ENCODE measurements around the gene VAV2.
"Not testable (repeated sequence)": the region's sequence is repeated elsewhere in the genome, so short reads cannot be mapped to it uniquely, and the experiment has no call there.

VAV2 gene

GRCh38 chr9:133996531-133997520 is 4.7 kb upstream of the VAV2 start:
- DNase-seq, result no peak

- no peak for DNase-seq
Observed at GRCh38 chr9:133995012-133995896, 3.1 kb upstream of the VAV2 start.

GRCh38 chr9:133994353-133995011 is 2.4 kb upstream of the VAV2 start:
- peak in 54 of 58 donors; percentile 17 to 82 (median 61) for DNase-seq

GRCh38 chr9:133993635-133994253 is 1.6 kb upstream of the VAV2 start:
- no peak for DNase-seq

GRCh38 chr9:133992780-133993634 is 883 bp upstream of the VAV2 start:
- DNase-seq, result peak in 39 of 58 donors; percentile 20 to 77 (median 57)

GRCh38 chr9:133991214-133991921 is 756 bp downstream of the VAV2 start:
- no peak for DNase-seq

GRCh38 chr9:133990366-133991213 is 1.5 kb downstream of the VAV2 start:
- DNase-seq, result peak in 4 of 58 donors; percentile 15 to 42 (median 28)

GRCh38 chr9:133989625-133990365 is 2.3 kb downstream of the VAV2 start:
- no peak for DNase-seq

GRCh38 chr9:133988771-133989170 is 3.4 kb downstream of the VAV2 start:
- not testable (repeated sequence) for DNase-seq

- no peak for DNase-seq
Observed at GRCh38 chr9:133987946-133988665, 4.0 kb downstream of the VAV2 start.

- no peak for DNase-seq
Observed at GRCh38 chr9:133987446-133987788, 4.7 kb downstream of the VAV2 start.

- DNase-seq, result no peak
Observed at GRCh38 chr9:133986774-133987445, 5.2 kb downstream of the VAV2 start.

- no peak for DNase-seq
Observed at GRCh38 chr9:133986061-133986460, 6.1 kb downstream of the VAV2 start.

- no peak for DNase-seq
Observed at GRCh38 chr9:133982971-133983720, 9.0 kb downstream of the VAV2 start.

GRCh38 chr9:133981958-133982681 is 10.0 kb downstream of the VAV2 start:
- DNase-seq, result no peak
